Measurements from ENCODE around the gene EXD2.
"Not testable (repeated sequence)": the region's sequence is repeated elsewhere in the genome, so short reads cannot be mapped to it uniquely, and the experiment has no call there.

Gene EXD2

GRCh38 chr14:69270097-69270496 is 78.8 kb downstream of the EXD2 start:
- TF ChIP-seq CTCF (IDR thresholded peaks at IDR 0.05; ENCODE audit: low read depth, low read length), result no peak
- in situ Hi-C loops (cut with HindIII; ENCODE audit: low sequenced_read_pairs), result no loop called here
- no peak for DNase-seq (ENCODE audit: low read depth, low spot score)
- H3K4me3 ChIP-seq (ENCODE audit: low read depth, low read length), result no peak overlapping the region

- DNase-seq (ENCODE audit: low read depth, low spot score), result peak; percentile 42
- in situ Hi-C loops (cut with HindIII; ENCODE audit: low sequenced_read_pairs), result no loop called here
- no peak for TF ChIP-seq CTCF (IDR thresholded peaks at IDR 0.05; ENCODE audit: low read depth, low read length)
- H3K4me3 ChIP-seq (ENCODE audit: low read depth, low read length), result no peak overlapping the region
These were observed 79.8 kb downstream of the EXD2 start for GRCh38 chr14:69270795-69271708.

- in situ Hi-C loops (cut with HindIII; ENCODE audit: low sequenced_read_pairs), result no loop called here
- DNase-seq (ENCODE audit: low read depth, low spot score), result no peak
- TF ChIP-seq CTCF (IDR thresholded peaks at IDR 0.05; ENCODE audit: low read depth, low read length), result no peak
- H3K4me3 ChIP-seq (ENCODE audit: low read depth, low read length), result no peak overlapping the region
These were observed 83.0 kb downstream of the EXD2 start for GRCh38 chr14:69274321-69274720.

- no peak overlapping the region for H3K4me3 ChIP-seq (ENCODE audit: low read depth, low read length)
- in situ Hi-C loops (cut with HindIII; ENCODE audit: low sequenced_read_pairs), result no loop called here
- no peak for DNase-seq (ENCODE audit: low read depth, low spot score)
- no peak for TF ChIP-seq CTCF (IDR thresholded peaks at IDR 0.05; ENCODE audit: low read depth, low read length)
These were observed 84.0 kb downstream of the EXD2 start for GRCh38 chr14:69275331-69275730.

- not testable (repeated sequence) for H3K4me3 ChIP-seq (ENCODE audit: low read depth, low read length); DNase-seq (ENCODE audit: low read depth, low spot score)
These were observed 86.1 kb downstream of the EXD2 start for GRCh38 chr14:69277356-69277755.

GRCh38 chr14:69280746-69281291 is 89.5 kb downstream of the EXD2 start:
- no peak for TF ChIP-seq CTCF (IDR thresholded peaks at IDR 0.05; ENCODE audit: low read depth, low read length)
- in situ Hi-C loops (cut with HindIII; ENCODE audit: low sequenced_read_pairs), result no loop called here
- no peak overlapping the region for H3K4me3 ChIP-seq (ENCODE audit: low read depth, low read length)
- DNase-seq (ENCODE audit: low read depth, low spot score), result no peak

More at GRCh38 chr14:69277356-69277755, 86.1 kb downstream of the EXD2 start:
- in situ Hi-C loops (cut with HindIII; ENCODE audit: low sequenced_read_pairs), result not testable (repeated sequence)
